HG03432 (cell line): ENCODE results near the gene PDIA6.
"Not testable (repeated sequence)": the region's sequence is repeated elsewhere in the genome, so short reads cannot be mapped to it uniquely, and the experiment has no call there.

ENCODE experiments used
- ATAC-seq: cut with Tn5 transposase; IDR thresholded peaks from one replicate; pipeline ENCODE4 v1.9.1; 2021; ENCODE audit warnings: mild to moderate bottlenecking, moderate library complexity; ENCODE audit not compliant: unreplicated experiment

Gene PDIA6

GRCh38 chr2:10833021-10833420 lies 20.4 kb upstream of the PDIA6 start:
- no peak for ATAC-seq

- peak; percentile 82 for ATAC-seq
Measured at GRCh38 chr2:10832203-10832936, 19.8 kb upstream of the PDIA6 start.

GRCh38 chr2:10831400-10831985 lies 18.9 kb upstream of the PDIA6 start:
- ATAC-seq: no peak

- ATAC-seq: no peak
Measured at GRCh38 chr2:10830641-10831399, 18.2 kb upstream of the PDIA6 start.

GRCh38 chr2:10830203-10830602 lies 17.6 kb upstream of the PDIA6 start:
- ATAC-seq: no peak

- ATAC-seq: no peak
Measured at GRCh38 chr2:10829299-10829698, 16.7 kb upstream of the PDIA6 start.

GRCh38 chr2:10828346-10828745 lies 15.8 kb upstream of the PDIA6 start:
- ATAC-seq: no peak

GRCh38 chr2:10826625-10827024 lies 14.0 kb upstream of the PDIA6 start:
- ATAC-seq: no peak

GRCh38 chr2:10826026-10826425 lies 13.4 kb upstream of the PDIA6 start:
- ATAC-seq: no peak

GRCh38 chr2:10824191-10824590 lies 11.6 kb upstream of the PDIA6 start:
- no peak for ATAC-seq

GRCh38 chr2:10820978-10821695 lies 8.6 kb upstream of the PDIA6 start:
- ATAC-seq: no peak

- ATAC-seq: no peak
Measured at GRCh38 chr2:10820562-10820961, 8.0 kb upstream of the PDIA6 start.

- no peak for ATAC-seq
Measured at GRCh38 chr2:10819714-10820314, 7.2 kb upstream of the PDIA6 start.

GRCh38 chr2:10818984-10819383 lies 6.4 kb upstream of the PDIA6 start:
- no peak for ATAC-seq

GRCh38 chr2:10818305-10818704 lies 5.7 kb upstream of the PDIA6 start:
- ATAC-seq: not testable (repeated sequence)

- no peak for ATAC-seq
Measured at GRCh38 chr2:10817413-10817812, 4.8 kb upstream of the PDIA6 start.

- no peak for ATAC-seq
Measured at GRCh38 chr2:10814571-10815331, 2.2 kb upstream of the PDIA6 start.

- ATAC-seq: no peak
Measured at GRCh38 chr2:10814142-10814541, 1.6 kb upstream of the PDIA6 start.

GRCh38 chr2:10813163-10814138 lies 866 bp upstream of the PDIA6 start:
- not testable (repeated sequence) for ATAC-seq
